ENCODE measurements around the gene EIF4E2.

GRCh38 chr2:232549655-232550353 is 685 bp upstream of the EIF4E2 start:
- TF ChIP-seq CTCF (IDR thresholded peaks at IDR 0.05), result no peak
- TF ChIP-seq POLR2A (IDR thresholded peaks at IDR 0.05), result no peak

Data from thyroid gland (tissue), 4 donors.